Fibroblast of peridontal ligament (primary cell): ENCODE measurements around the gene MYRF.
A peak's percentile ranks its signal among the peaks of the same experiment; 100 is the strongest.

Experiments used
- DNase-seq: peaks from one replicate; pipeline ENCODE4 v3.0.0-alpha.2; 2010; ENCODE audit errors: extremely low read depth

Gene MYRF

GRCh38 chr11:61739413-61739812 is 13.0 kb upstream of the MYRF start:
- DNase-seq: no peak

GRCh38 chr11:61739966-61740365 is 12.5 kb upstream of the MYRF start:
- DNase-seq: no peak

- DNase-seq: no peak
These were observed 10.0 kb upstream of the MYRF start for GRCh38 chr11:61742391-61742790.

GRCh38 chr11:61743486-61744095 is 8.8 kb upstream of the MYRF start:
- no peak for DNase-seq

- no peak for DNase-seq
These were observed 8.3 kb upstream of the MYRF start for GRCh38 chr11:61744181-61744580.

- DNase-seq: no peak
These were observed 7.8 kb upstream of the MYRF start for GRCh38 chr11:61744609-61745156.

GRCh38 chr11:61745781-61746441 is 6.5 kb upstream of the MYRF start:
- no peak for DNase-seq

GRCh38 chr11:61746442-61747191 is 5.8 kb upstream of the MYRF start:
- no peak for DNase-seq

GRCh38 chr11:61747192-61747966 is 5.1 kb upstream of the MYRF start:
- peak; percentile 16 for DNase-seq

GRCh38 chr11:61747967-61748285 is 4.5 kb upstream of the MYRF start:
- DNase-seq: no peak

- no peak for DNase-seq
These were observed 2.7 kb upstream of the MYRF start for GRCh38 chr11:61749591-61750217.

GRCh38 chr11:61750631-61751273 is 1.7 kb upstream of the MYRF start:
- no peak for DNase-seq

GRCh38 chr11:61751384-61751783 is 1.1 kb upstream of the MYRF start:
- DNase-seq: no peak

GRCh38 chr11:61752925-61753521 is 587 bp downstream of the MYRF start:
- no peak for DNase-seq

- no peak for DNase-seq
These were observed 1.2 kb downstream of the MYRF start for GRCh38 chr11:61753672-61754071.

- no peak for DNase-seq
These were observed 2.4 kb downstream of the MYRF start for GRCh38 chr11:61754534-61755482.

GRCh38 chr11:61756147-61756451 is 3.7 kb downstream of the MYRF start:
- DNase-seq: no peak

GRCh38 chr11:61756452-61757212 is 4.2 kb downstream of the MYRF start:
- DNase-seq: no peak
